GM12892 (cell line): ENCODE measurements around the gene C3.

Experiments used
- POLR2A ChIP-seq: IDR thresholded peaks from 2 replicates; pipeline ENCODE4 v1.6.1; 2011; ENCODE audit warnings: low read depth, low read length, control low read depth
- POLR2AphosphoS5 ChIP-seq: IDR thresholded peaks from 2 replicates; pipeline ENCODE4 v1.6.1; 2011; ENCODE audit warnings: low read depth, low read length, control low read depth
- TAF1 ChIP-seq: IDR thresholded peaks from 2 replicates; pipeline ENCODE4 v1.6.1; 2011; ENCODE audit warnings: low read depth, mild to moderate bottlenecking, control low read depth, low read length, borderline replicate concordance

GRCh38 chr19:6750062-6750461 is 29.6 kb upstream of the C3 start:
- TF ChIP-seq POLR2A (no peak), POLR2AphosphoS5 (no peak), TAF1 (no peak)
